ENCODE data around the gene COX7A2L.

Gene COX7A2L

GRCh38 chr2:42345986-42346385, 15.0 kb downstream of the COX7A2L start:
- Histone ChIP-seq H3K9ac (ENCODE audit: insufficient read length, low read depth) (no peak overlapping the region), H3K36me3 (ENCODE audit: insufficient read depth, insufficient read length, low read length) (peaks cover 39% of the 10 kb centered on the region), H3K27me3 (ENCODE audit: insufficient read depth, insufficient read length) (no peaks in the 10 kb centered on the region), H3K4me3 (ENCODE audit: insufficient read length, low read depth) (no peak overlapping the region), H3K4me1 (ENCODE audit: insufficient read depth, insufficient read length) (peaks cover 3% of the 10 kb centered on the region), H3K9me3 (ENCODE audit: insufficient read depth, low read length) (no peaks in the 10 kb centered on the region)
- DNase-seq (ENCODE audit: low read depth, low spot score), result no peak
- no peak for TF ChIP-seq SUZ12 (IDR thresholded peaks at IDR 0.05; ENCODE audit: extremely low read depth, insufficient read depth, insufficient read length)
- TF ChIP-seq ZNF274 (IDR thresholded peaks at IDR 0.05; ENCODE audit: low read depth, low read length), result no peak
- no peak for TF ChIP-seq YY1 (IDR thresholded peaks at IDR 0.05; ENCODE audit: insufficient read depth, insufficient read length)

GRCh38 chr2:42342795-42343241, 18.2 kb downstream of the COX7A2L start:
- H3K27me3 ChIP-seq (ENCODE audit: insufficient read depth, insufficient read length), result no peaks in the 10 kb centered on the region
- H3K9me3 ChIP-seq (ENCODE audit: insufficient read depth, low read length), result no peaks in the 10 kb centered on the region
- H3K36me3 ChIP-seq (ENCODE audit: insufficient read depth, insufficient read length, low read length), result peaks cover 45% of the 10 kb centered on the region
- TF ChIP-seq YY1 (IDR thresholded peaks at IDR 0.05; ENCODE audit: insufficient read depth, insufficient read length), result no peak
- TF ChIP-seq ZNF274 (IDR thresholded peaks at IDR 0.05; ENCODE audit: low read depth, low read length), result no peak
- TF ChIP-seq SUZ12 (IDR thresholded peaks at IDR 0.05; ENCODE audit: extremely low read depth, insufficient read depth, insufficient read length), result no peak
- H3K4me3 ChIP-seq (ENCODE audit: insufficient read length, low read depth), result no peak overlapping the region
- DNase-seq (ENCODE audit: low read depth, low spot score), result no peak
- peaks cover 3% of the 10 kb centered on the region for H3K4me1 ChIP-seq (ENCODE audit: insufficient read depth, insufficient read length)
- H3K9ac ChIP-seq (ENCODE audit: insufficient read length, low read depth), result no peak overlapping the region

GRCh38 chr2:42342061-42342794, 18.8 kb downstream of the COX7A2L start:
- Histone ChIP-seq H3K9me3 (ENCODE audit: insufficient read depth, low read length) (no peaks in the 10 kb centered on the region), H3K36me3 (ENCODE audit: insufficient read depth, insufficient read length, low read length) (peaks cover 48% of the 10 kb centered on the region), H3K27me3 (ENCODE audit: insufficient read depth, insufficient read length) (no peaks in the 10 kb centered on the region), H3K4me3 (ENCODE audit: insufficient read length, low read depth) (no peak overlapping the region), H3K4me1 (ENCODE audit: insufficient read depth, insufficient read length) (peaks cover 3% of the 10 kb centered on the region), H3K9ac (ENCODE audit: insufficient read length, low read depth) (no peak overlapping the region)
- no peak for DNase-seq (ENCODE audit: low read depth, low spot score)
- TF ChIP-seq ZNF274 (IDR thresholded peaks at IDR 0.05; ENCODE audit: low read depth, low read length), result no peak
- TF ChIP-seq SUZ12 (IDR thresholded peaks at IDR 0.05; ENCODE audit: extremely low read depth, insufficient read depth, insufficient read length), result no peak
- no peak for TF ChIP-seq YY1 (IDR thresholded peaks at IDR 0.05; ENCODE audit: insufficient read depth, insufficient read length)

- DNase-seq (ENCODE audit: low read depth, low spot score), result no peak
- H3K27me3 ChIP-seq (ENCODE audit: insufficient read depth, insufficient read length), result no peaks in the 10 kb centered on the region
- H3K4me3 ChIP-seq (ENCODE audit: insufficient read length, low read depth), result no peak overlapping the region
- H3K9ac ChIP-seq (ENCODE audit: insufficient read length, low read depth), result no peak overlapping the region
- H3K9me3 ChIP-seq (ENCODE audit: insufficient read depth, low read length), result no peaks in the 10 kb centered on the region
- TF ChIP-seq SUZ12 (IDR thresholded peaks at IDR 0.05; ENCODE audit: extremely low read depth, insufficient read depth, insufficient read length), result no peak
- no peak for TF ChIP-seq ZNF274 (IDR thresholded peaks at IDR 0.05; ENCODE audit: low read depth, low read length)
- TF ChIP-seq YY1 (IDR thresholded peaks at IDR 0.05; ENCODE audit: insufficient read depth, insufficient read length), result no peak
- H3K4me1 ChIP-seq (ENCODE audit: insufficient read depth, insufficient read length), result peaks cover 3% of the 10 kb centered on the region
- H3K36me3 ChIP-seq (ENCODE audit: insufficient read depth, insufficient read length, low read length), result peaks cover 49% of the 10 kb centered on the region
Observed at GRCh38 chr2:42340938-42341636, 19.9 kb downstream of the COX7A2L start.

GRCh38 chr2:42340045-42340937, 20.7 kb downstream of the COX7A2L start:
- Histone ChIP-seq H3K4me1 (ENCODE audit: insufficient read depth, insufficient read length) (peaks cover 3% of the 10 kb centered on the region), H3K36me3 (ENCODE audit: insufficient read depth, insufficient read length, low read length) (peaks cover 49% of the 10 kb centered on the region), H3K9ac (ENCODE audit: insufficient read length, low read depth) (no peak overlapping the region), H3K4me3 (ENCODE audit: insufficient read length, low read depth) (no peak overlapping the region), H3K9me3 (ENCODE audit: insufficient read depth, low read length) (no peaks in the 10 kb centered on the region), H3K27me3 (ENCODE audit: insufficient read depth, insufficient read length) (no peaks in the 10 kb centered on the region)
- no peak for DNase-seq (ENCODE audit: low read depth, low spot score)
- TF ChIP-seq YY1 (IDR thresholded peaks at IDR 0.05; ENCODE audit: insufficient read depth, insufficient read length) (no peak), SUZ12 (IDR thresholded peaks at IDR 0.05; ENCODE audit: extremely low read depth, insufficient read depth, insufficient read length) (no peak), ZNF274 (IDR thresholded peaks at IDR 0.05; ENCODE audit: low read depth, low read length) (no peak)

- H3K27me3 ChIP-seq (ENCODE audit: insufficient read depth, insufficient read length), result no peaks in the 10 kb centered on the region
- no peak for DNase-seq (ENCODE audit: low read depth, low spot score)
- H3K4me1 ChIP-seq (ENCODE audit: insufficient read depth, insufficient read length), result peaks cover 3% of the 10 kb centered on the region
- H3K4me3 ChIP-seq (ENCODE audit: insufficient read length, low read depth), result no peak overlapping the region
- TF ChIP-seq SUZ12 (IDR thresholded peaks at IDR 0.05; ENCODE audit: extremely low read depth, insufficient read depth, insufficient read length) (no peak), ZNF274 (IDR thresholded peaks at IDR 0.05; ENCODE audit: low read depth, low read length) (no peak), YY1 (IDR thresholded peaks at IDR 0.05; ENCODE audit: insufficient read depth, insufficient read length) (no peak)
- H3K36me3 ChIP-seq (ENCODE audit: insufficient read depth, insufficient read length, low read length), result peaks cover 50% of the 10 kb centered on the region
- no peaks in the 10 kb centered on the region for H3K9me3 ChIP-seq (ENCODE audit: insufficient read depth, low read length)
- H3K9ac ChIP-seq (ENCODE audit: insufficient read length, low read depth), result no peak overlapping the region
Observed at GRCh38 chr2:42339191-42339912, 21.7 kb downstream of the COX7A2L start.

Data from NT2/D1 (cell line).